Activated naive CD8-positive, alpha-beta T cell treated with anti-CD3 and anti-CD28 coated beads, Interleukin-2, amount 50 U/mL, for 24 hours (primary cell): ENCODE results near the gene SYNDIG1.
"Not testable (repeated sequence)": the region's sequence is repeated elsewhere in the genome, so short reads cannot be mapped to it uniquely, and the experiment has no call there.

Experiments used
- ATAC-seq: fragments of 150-1000 bp; cut with Tn5 transposase; one replicate; pipeline ENCODE4 v1.10.0; 2021
- DNase-seq: peaks from one replicate; pipeline ENCODE4 v3.0.0; 2021
- H3K27ac Mint-ChIP-seq: one replicate; pipeline ENCODE4 v1.8.0; 2021; ENCODE audit warnings: mild to moderate bottlenecking, mixed read lengths
- H3K27me3 Mint-ChIP-seq: one replicate; pipeline ENCODE4 v1.8.0; 2021; ENCODE audit warnings: mixed read lengths
- H3K36me3 Mint-ChIP-seq: one replicate; pipeline ENCODE4 v1.8.0; 2021; ENCODE audit warnings: low read depth, mixed read lengths
- H3K4me1 Mint-ChIP-seq: one replicate; pipeline ENCODE4 v1.8.0; 2021; ENCODE audit warnings: mixed read lengths
- H3K4me3 Mint-ChIP-seq: one replicate; pipeline ENCODE4 v1.8.0; 2021; ENCODE audit warnings: mild to moderate bottlenecking, moderate library complexity, mixed read lengths
- H3K9me3 Mint-ChIP-seq: one replicate; pipeline ENCODE4 v1.8.0; 2021; ENCODE audit warnings: mixed read lengths

Gene SYNDIG1

GRCh38 chr20:24503352-24503931, 34.0 kb downstream of the SYNDIG1 start:
- no peak for DNase-seq
- Mint-ChIP-seq H3K9me3 (no peaks in the 10 kb centered on the region), H3K27ac (no peak overlapping the region), H3K27me3 (peaks cover 3% of the 10 kb centered on the region), H3K4me3 (no peak overlapping the region), H3K36me3 (no peaks in the 10 kb centered on the region), H3K4me1 (no peaks in the 10 kb centered on the region)
- no peak for ATAC-seq

DNA sequence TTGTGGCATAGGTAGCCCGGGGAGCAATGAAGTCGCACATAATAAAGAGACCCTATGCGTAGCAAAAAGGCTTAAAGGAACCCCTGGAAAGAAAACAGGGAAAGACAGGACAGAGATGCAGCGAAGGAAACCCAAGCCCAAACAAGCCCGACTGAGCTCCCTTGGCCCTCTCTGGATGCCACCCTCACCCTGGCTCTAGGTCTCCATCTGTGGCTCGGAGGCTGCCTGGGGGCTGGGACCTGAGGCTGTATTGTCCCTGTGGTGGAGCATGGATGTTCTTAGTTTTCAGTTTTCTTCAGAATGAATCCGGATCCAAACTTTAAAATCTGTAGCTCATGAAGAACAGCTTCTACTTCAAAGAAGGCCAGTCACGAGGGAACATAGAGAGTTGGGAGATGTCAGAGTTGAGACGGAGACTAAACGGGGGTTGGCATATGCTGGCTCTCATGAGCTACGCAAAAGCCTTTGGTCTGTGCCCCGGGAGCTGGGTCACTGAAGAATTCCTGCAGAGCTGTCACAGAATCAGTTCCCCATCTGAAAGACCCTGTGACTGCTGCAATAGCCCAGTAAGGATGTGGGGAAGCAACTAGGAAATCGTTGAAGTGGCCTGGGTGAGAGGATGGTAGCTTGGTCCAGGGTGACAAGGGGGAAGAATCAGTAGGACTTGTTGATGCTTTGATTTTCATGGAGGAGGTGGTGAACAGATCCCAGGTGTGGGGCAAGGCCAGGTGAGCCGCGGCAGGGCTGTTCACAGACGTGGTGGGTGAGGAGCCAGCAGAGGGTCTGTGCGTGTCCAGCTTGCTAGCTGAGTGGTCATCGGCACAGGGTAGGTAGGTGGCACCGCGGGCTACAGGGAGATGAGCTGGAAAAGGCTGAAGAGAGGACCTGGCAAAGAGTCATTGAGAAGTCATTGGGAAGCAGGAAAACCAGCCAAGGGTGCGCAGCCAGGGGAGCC, 35.2 kb downstream of the SYNDIG1 start:
- no peaks in the 10 kb centered on the region for H3K4me1 Mint-ChIP-seq
- H3K9me3 Mint-ChIP-seq: no peaks in the 10 kb centered on the region
- ATAC-seq (no peak), DNase-seq (no peak)
- no peak overlapping the region for H3K4me3 Mint-ChIP-seq
- no peak overlapping the region for H3K27ac Mint-ChIP-seq
- H3K27me3 Mint-ChIP-seq: peaks cover 4% of the 10 kb centered on the region
- H3K36me3 Mint-ChIP-seq: no peaks in the 10 kb centered on the region

DNA sequence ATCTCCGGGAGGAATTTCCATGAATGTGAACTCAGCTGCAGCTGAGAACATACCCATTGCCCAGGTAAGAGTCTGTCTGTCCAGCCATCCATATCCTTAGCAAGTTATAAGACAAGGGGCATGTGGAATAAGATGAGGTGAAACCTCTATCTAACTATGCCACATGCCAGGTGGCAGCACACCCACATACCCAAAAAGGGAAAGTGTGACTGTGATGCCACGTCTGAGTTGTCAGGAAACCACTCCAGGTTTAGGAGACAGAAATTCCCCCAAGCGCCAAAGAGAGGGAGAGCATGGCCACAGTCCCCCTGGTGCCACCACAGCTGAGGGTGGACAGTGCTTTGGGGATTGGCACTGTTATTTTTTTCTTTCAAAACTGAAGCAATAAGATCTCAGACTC, 36.7 kb downstream of the SYNDIG1 start:
- H3K4me3 Mint-ChIP-seq: no peak overlapping the region
- H3K36me3 Mint-ChIP-seq: no peaks in the 10 kb centered on the region
- H3K9me3 Mint-ChIP-seq: no peaks in the 10 kb centered on the region
- ATAC-seq: no peak
- H3K4me1 Mint-ChIP-seq: no peaks in the 10 kb centered on the region
- DNase-seq: no peak
- no peak overlapping the region for H3K27ac Mint-ChIP-seq
- peaks cover 8% of the 10 kb centered on the region for H3K27me3 Mint-ChIP-seq

DNA sequence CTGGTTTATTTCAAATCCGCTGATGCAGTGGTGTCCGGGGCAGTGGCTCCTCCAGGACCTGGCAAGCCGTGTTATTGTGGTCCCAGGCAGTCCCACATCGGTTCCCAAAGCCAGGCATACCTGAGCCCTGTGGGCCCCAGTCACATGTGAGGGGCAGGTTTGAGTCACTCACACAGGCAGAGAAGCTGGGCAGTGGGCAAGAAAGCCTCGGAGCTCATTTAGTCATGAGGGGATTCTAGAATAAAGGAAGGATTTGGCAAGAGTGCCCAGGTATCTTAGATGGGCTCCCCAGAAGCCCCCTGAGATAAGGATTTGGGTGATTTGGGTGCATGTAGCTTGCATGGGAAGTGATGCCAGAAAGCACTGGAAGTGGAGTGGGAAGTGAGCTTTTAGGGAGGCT, 37.3 kb downstream of the SYNDIG1 start:
- peaks cover 12% of the 10 kb centered on the region for H3K27me3 Mint-ChIP-seq

GRCh38 chr20:24507182-24507853, 37.9 kb downstream of the SYNDIG1 start:
- Mint-ChIP-seq H3K4me3 (no peak overlapping the region), H3K36me3 (no peaks in the 10 kb centered on the region), H3K9me3 (no peaks in the 10 kb centered on the region), H3K27me3 (peaks cover 13% of the 10 kb centered on the region), H3K4me1 (no peaks in the 10 kb centered on the region), H3K27ac (no peak overlapping the region)
- DNase-seq (no peak), ATAC-seq (no peak)

More for the DNA sequence above, 37.3 kb downstream of the SYNDIG1 start:
- H3K27ac Mint-ChIP-seq: no peak overlapping the region
- H3K4me3 Mint-ChIP-seq: no peak overlapping the region
- H3K9me3 Mint-ChIP-seq: no peaks in the 10 kb centered on the region
- no peak for ATAC-seq
- no peak for DNase-seq
- H3K4me1 Mint-ChIP-seq: no peaks in the 10 kb centered on the region
- H3K36me3 Mint-ChIP-seq: no peaks in the 10 kb centered on the region

GRCh38 chr20:24512441-24512840, 43.0 kb downstream of the SYNDIG1 start:
- not testable (repeated sequence) for DNase-seq, H3K4me1 Mint-ChIP-seq, ATAC-seq, H3K27ac Mint-ChIP-seq, H3K4me3 Mint-ChIP-seq, H3K9me3 Mint-ChIP-seq, H3K36me3 Mint-ChIP-seq
- peaks cover 12% of the 10 kb centered on the region for H3K27me3 Mint-ChIP-seq

- no peak overlapping the region for H3K4me3 Mint-ChIP-seq
- ATAC-seq (no peak), DNase-seq (no peak)
- no peak overlapping the region for H3K27ac Mint-ChIP-seq
- H3K4me1 Mint-ChIP-seq: peaks cover 3% of the 10 kb centered on the region
- no peaks in the 10 kb centered on the region for H3K9me3 Mint-ChIP-seq
- H3K27me3 Mint-ChIP-seq: peaks cover 2% of the 10 kb centered on the region
- H3K36me3 Mint-ChIP-seq: no peaks in the 10 kb centered on the region
These were observed 49.1 kb downstream of the SYNDIG1 start for GRCh38 chr20:24518515-24518914.

- H3K27ac Mint-ChIP-seq: no peak overlapping the region
- no peak for DNase-seq
- peak; percentile 24 for ATAC-seq
- H3K4me1 Mint-ChIP-seq: peaks cover 3% of the 10 kb centered on the region
- H3K4me3 Mint-ChIP-seq: no peak overlapping the region
- H3K9me3 Mint-ChIP-seq: no peaks in the 10 kb centered on the region
- no peaks in the 10 kb centered on the region for H3K36me3 Mint-ChIP-seq
- H3K27me3 Mint-ChIP-seq: peaks cover 2% of the 10 kb centered on the region
These were observed 50.0 kb downstream of the SYNDIG1 start for GRCh38 chr20:24519476-24519875.

GRCh38 chr20:24521032-24521431, 51.6 kb downstream of the SYNDIG1 start:
- H3K4me3 Mint-ChIP-seq: no peak overlapping the region
- no peak for ATAC-seq
- DNase-seq: no peak
- no peaks in the 10 kb centered on the region for H3K9me3 Mint-ChIP-seq
- no peaks in the 10 kb centered on the region for H3K36me3 Mint-ChIP-seq
- no peak overlapping the region for H3K27ac Mint-ChIP-seq
- H3K27me3 Mint-ChIP-seq: no peaks in the 10 kb centered on the region
- H3K4me1 Mint-ChIP-seq: peaks cover 3% of the 10 kb centered on the region

GRCh38 chr20:24522452-24523330, 53.3 kb downstream of the SYNDIG1 start:
- ATAC-seq (no peak), DNase-seq (no peak)
- H3K27me3 Mint-ChIP-seq: no peaks in the 10 kb centered on the region
- H3K9me3 Mint-ChIP-seq: no peaks in the 10 kb centered on the region
- no peak overlapping the region for H3K4me3 Mint-ChIP-seq
- H3K27ac Mint-ChIP-seq: no peak overlapping the region
- no peaks in the 10 kb centered on the region for H3K36me3 Mint-ChIP-seq
- peaks cover 3% of the 10 kb centered on the region for H3K4me1 Mint-ChIP-seq

- H3K36me3 Mint-ChIP-seq: no peaks in the 10 kb centered on the region
- H3K27me3 Mint-ChIP-seq: no peaks in the 10 kb centered on the region
- H3K4me1 Mint-ChIP-seq: peaks cover 3% of the 10 kb centered on the region
- DNase-seq (no peak), ATAC-seq (no peak)
- H3K9me3 Mint-ChIP-seq: no peaks in the 10 kb centered on the region
- H3K4me3 Mint-ChIP-seq: no peak overlapping the region
- no peak overlapping the region for H3K27ac Mint-ChIP-seq
These were observed 54.2 kb downstream of the SYNDIG1 start for GRCh38 chr20:24523661-24524060.

DNA sequence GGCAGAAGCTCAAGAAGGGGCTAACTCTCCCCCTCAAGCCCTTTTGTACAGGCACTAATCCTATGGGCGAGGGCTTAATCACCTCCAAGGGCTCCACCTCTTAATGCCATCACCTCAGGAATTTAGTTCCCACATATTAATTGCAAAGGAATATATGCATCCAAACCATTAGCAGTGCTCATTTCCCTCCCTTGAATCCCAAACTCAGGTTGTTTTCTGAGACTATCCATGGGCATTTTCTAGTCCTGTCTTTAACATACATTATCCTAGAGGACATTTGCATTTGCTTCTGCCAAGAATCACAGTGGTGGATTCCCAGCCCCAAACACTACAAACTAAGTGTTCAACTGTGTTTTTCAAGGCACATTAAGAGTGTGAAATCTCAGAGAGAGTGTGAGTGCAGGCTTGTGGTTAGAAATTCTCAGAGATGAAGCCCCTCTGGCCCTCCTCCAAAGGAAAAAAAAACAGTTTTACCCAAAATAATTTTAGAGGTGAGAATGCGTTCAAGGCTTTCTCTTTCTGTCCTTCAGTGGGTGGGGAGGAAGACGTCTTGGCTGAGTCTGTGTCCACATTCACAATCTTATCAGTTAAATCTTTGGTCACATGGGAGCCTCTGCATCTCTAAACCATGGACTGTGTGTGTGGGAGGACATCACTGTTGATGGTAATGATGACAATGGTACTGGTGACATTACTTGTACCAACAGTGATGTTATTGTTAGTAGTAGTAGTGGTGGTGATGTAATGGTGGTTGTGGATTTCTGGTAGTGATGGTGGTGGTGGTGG, 59.3 kb downstream of the SYNDIG1 start:
- no peaks in the 10 kb centered on the region for H3K36me3 Mint-ChIP-seq
- H3K27ac Mint-ChIP-seq: no peak overlapping the region
- H3K4me1 Mint-ChIP-seq: no peaks in the 10 kb centered on the region
- H3K27me3 Mint-ChIP-seq: no peaks in the 10 kb centered on the region
- H3K9me3 Mint-ChIP-seq: no peaks in the 10 kb centered on the region
- no peak for DNase-seq
- H3K4me3 Mint-ChIP-seq: no peak overlapping the region
- peak; percentile 52 for ATAC-seq

- no peak for DNase-seq
- H3K27me3 Mint-ChIP-seq: no peaks in the 10 kb centered on the region
- H3K9me3 Mint-ChIP-seq: no peaks in the 10 kb centered on the region
- no peak overlapping the region for H3K4me3 Mint-ChIP-seq
- H3K27ac Mint-ChIP-seq: no peak overlapping the region
- no peaks in the 10 kb centered on the region for H3K4me1 Mint-ChIP-seq
- ATAC-seq: no peak
- H3K36me3 Mint-ChIP-seq: no peaks in the 10 kb centered on the region
These were observed 59.9 kb downstream of the SYNDIG1 start for GRCh38 chr20:24529369-24529719.
